Peyer's patch (tissue), 4 donors: ENCODE measurements around the gene SRGAP2C.
"Not testable (repeated sequence)": the region's sequence is repeated elsewhere in the genome, so short reads cannot be mapped to it uniquely, and the experiment has no call there.

Source experiments
- CTCF ChIP-seq, 6 experiments: fragments of 450-650 bp in 4 of 6; fragments of 200-600 bp in 2 of 6; sonication (generic) in 1 of 6; IDR thresholded peaks; one replicate each; pipeline ENCODE4 v1.5.1; 2017 to 2019; ENCODE audit warnings: antibody characterized with exemption in 6 of 6, mild to moderate bottlenecking in 3 of 6, moderate library complexity in 1 of 6
- POLR2A ChIP-seq, 2 donors: fragments of 450-650 bp; IDR thresholded peaks; one replicate each; pipeline ENCODE4 v1.5.1; 2017; ENCODE audit warnings: antibody characterized with exemption in 2 of 2, mild to moderate bottlenecking in 2 of 2, moderate library complexity in 2 of 2

DNA sequence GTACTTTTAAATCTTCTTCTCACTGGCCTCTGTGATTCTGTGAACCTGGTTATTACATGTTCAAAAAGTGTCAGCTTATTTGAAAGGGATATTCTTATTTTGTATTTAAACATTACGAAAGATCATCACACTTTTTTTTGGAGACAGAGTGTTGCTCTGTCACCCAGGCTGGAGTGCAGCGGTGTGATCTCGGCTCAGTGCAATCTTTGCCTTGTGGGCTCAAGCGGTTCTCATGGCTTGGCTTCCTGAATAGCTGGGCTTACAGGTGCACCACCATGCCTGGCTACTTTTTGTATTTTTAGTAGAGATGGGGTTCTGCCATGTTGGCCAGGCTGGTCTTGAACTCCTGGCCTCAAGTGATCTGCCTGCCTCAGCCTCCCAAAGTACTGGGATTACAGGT is 82.3 kb downstream of the SRGAP2C start:
- TF ChIP-seq CTCF, POLR2A (IDR thresholded peaks at IDR 0.05): not testable (repeated sequence)
